Measurements from ENCODE around the gene EPHB2.

EPHB2 gene

DNA sequence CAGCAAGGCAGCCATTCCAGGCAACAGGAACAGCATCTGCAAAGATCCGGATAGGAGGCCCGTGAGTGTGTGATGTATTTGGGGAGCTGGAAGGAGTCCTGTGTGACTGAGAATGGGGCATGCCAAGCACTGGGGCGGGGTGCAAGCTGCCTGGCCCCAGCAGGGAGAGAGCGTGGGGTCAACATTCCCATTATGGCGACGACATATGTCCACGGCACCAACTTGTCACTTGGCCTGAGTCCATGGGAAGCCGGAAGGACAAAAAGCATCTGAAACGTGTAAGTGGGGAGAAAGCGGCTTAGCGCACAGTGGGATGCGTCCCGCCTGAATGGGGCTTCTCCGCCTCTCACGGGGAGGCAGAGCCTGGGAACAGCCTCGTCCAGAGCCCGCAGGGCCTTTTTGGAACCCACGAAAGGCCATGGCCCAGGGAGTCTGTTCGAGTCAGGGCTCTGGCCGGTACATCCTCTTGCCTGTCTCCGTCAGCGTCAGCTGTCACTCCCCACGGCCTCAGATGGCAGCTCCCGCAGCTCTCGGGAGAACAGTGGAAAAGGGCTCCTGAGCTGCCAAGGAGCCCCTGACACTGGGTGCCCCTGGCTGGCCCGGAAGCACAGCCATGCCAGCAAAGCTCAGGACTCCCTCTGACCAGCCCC is 12.4 kb downstream of the EPHB2 start:
- DNase-seq, result no peak

GRCh38 chr1:22727873-22728272 is 17.2 kb downstream of the EPHB2 start:
- no peak for DNase-seq

DNA sequence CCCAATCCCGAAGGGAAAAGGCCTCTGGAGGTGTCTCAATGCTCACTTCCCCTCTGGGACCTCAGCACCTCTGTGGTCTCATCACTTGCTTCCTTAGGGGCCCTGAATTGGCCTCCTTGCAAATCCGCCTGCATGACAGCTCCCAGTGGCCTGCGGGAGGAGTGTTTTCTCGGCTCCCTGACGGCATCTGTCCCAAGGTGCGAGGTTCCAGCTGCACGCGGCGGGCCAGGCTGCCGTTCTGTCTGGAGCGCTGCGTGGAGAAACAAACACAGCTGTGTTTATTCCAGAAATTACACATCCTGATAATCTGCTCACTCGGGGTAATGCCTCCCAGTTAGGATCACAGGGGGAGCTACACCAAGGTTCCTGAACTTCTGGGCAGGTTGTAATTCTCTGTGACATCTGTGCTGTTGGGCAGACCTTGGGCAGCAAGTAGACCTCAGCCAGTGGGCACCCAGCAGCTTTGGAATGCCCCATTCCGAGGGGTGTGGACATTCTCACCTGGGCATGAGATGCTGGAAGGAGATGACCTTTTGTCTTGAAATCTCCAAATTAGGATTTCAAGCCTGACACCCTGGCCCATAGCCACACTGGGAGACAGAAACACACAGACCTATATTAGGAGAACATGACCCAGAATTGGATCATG is 18.2 kb downstream of the EPHB2 start:
- no peak for DNase-seq

DNA sequence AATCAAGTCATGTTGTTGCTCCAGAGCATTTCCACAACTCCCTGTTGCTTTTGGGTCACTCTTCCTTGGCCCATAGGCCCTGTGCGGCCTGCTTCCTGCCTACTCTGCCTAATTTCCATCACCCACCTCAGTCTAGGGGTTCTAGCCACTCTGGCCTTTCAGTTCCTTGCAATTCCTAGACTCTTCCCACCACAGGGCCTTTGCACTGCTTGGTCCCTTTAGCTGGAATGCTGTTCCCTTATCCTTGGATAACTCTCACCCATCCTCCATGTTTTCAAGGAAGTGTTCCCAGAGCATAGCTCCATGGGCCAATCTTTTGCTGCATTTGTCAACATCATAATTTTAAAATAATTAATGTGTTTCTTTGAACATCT is 18.7 kb downstream of the EPHB2 start:
- DNase-seq, result no peak

GRCh38 chr1:22729912-22730311 is 19.3 kb downstream of the EPHB2 start:
- no peak for DNase-seq

DNA sequence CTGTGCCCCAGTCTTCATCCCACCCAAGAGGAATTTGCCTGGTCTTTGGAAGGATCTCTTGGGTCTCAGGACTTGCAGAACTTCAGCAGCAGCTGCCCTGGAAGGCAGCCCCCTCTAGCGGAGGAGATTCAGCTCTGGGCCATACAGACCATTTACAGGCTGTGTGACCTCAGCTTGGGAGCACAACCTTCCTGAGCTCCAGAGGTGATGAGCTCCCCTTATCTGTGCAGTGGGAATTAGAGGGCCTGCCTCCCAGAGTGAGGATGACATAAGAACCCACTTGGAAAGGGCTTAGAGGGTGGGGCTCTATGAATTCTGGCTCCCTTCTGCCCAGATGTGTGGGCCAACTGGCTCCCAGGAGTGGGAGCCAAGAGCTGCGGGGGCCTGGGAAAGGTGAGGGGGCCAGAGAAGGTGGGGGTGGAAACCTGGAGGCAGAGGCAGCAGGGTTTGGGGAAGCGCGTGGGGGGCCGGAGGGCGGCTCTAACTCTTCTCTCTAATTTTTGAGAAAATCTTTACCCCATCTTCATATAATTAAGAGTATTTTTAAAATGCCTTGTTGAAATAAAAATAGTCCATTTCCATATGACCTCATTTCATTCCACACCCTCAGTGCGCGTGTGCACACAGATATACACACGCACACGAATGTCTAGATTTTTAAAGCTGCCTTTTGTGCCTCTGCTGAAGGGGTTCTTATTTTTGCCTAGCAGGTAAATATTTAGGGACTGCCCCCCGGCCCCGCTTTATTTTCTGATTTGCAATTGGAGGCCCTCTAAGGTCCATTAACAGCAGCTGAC is 21.5 kb downstream of the EPHB2 start:
- DNase-seq, result no peak

DNA sequence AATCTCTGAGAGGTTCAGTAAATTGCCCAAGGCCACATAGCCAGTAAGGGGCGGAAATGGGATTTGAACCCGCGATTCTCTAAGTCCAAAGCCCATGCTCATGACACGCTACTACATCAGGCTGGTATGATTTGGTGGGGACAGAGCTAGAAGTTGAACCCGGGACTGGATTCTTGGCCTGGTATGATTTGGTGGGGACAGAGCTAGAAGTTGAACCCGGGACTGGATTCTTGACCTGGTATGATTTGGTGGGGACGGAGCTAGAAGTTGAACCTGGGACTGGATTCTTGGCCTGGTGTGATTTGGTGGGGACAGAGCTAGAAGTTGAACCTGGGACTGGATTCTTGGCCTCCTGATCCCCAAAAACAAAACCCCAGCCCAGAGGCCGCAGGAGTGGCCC is 23.0 kb downstream of the EPHB2 start:
- DNase-seq, result no peak

DNA sequence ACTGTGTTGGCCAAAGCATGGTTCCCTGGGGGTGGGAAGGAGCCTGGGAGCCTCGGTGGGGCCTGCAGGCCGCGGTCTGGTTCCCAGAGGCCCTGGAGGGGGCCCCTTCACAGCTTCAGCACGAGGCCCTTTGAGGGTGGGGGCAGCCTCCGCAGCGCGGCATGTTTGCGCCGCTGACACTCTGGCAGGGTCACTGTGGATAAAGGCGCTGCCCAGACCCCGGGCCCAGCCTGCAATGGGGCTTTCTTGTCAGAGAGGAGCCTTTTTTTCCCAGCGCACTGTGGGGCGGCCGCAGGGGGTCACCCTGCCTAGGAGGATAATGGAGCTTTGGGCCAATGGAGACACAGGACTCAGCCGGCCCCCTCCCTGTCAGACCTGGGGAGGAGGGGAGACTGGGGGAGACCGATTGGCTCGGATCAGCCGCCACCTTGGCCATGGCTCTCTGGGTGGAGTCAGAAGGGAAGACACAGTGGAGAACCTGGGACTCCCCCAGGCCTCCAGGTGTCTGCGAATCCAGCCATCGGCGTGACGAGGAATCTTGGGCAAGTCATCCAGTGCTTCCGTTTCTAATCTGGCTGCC is 26.0 kb downstream of the EPHB2 start:
- DNase-seq, result no peak

GRCh38 chr1:22737374-22738068 is 26.9 kb downstream of the EPHB2 start:
- no peak for DNase-seq

DNA sequence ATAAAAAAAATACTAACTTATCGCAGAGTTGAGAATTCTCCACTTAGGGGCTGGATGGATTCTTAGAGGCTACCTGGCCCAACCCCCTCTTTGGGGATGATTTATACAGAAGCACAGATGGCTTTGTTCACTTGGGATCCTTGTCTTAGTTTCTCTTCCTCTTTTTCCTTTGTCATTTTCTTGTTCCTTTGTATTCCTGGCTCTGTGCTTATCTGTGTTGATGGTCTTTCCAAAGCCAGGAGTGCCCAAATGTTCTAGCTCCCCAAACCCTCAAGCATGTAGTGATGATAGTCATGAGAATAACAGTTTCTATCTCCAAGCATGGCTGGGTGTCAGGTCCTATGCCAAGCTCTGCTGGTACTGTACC is 27.4 kb downstream of the EPHB2 start:
- DNase-seq, result no peak

GRCh38 chr1:22738522-22738921 is 27.9 kb downstream of the EPHB2 start:
- DNase-seq, result no peak

- DNase-seq, result no peak
These were observed 29.2 kb downstream of the EPHB2 start for GRCh38 chr1:22739648-22740385.

GRCh38 chr1:22741118-22741517 is 30.5 kb downstream of the EPHB2 start:
- no peak for DNase-seq

DNA sequence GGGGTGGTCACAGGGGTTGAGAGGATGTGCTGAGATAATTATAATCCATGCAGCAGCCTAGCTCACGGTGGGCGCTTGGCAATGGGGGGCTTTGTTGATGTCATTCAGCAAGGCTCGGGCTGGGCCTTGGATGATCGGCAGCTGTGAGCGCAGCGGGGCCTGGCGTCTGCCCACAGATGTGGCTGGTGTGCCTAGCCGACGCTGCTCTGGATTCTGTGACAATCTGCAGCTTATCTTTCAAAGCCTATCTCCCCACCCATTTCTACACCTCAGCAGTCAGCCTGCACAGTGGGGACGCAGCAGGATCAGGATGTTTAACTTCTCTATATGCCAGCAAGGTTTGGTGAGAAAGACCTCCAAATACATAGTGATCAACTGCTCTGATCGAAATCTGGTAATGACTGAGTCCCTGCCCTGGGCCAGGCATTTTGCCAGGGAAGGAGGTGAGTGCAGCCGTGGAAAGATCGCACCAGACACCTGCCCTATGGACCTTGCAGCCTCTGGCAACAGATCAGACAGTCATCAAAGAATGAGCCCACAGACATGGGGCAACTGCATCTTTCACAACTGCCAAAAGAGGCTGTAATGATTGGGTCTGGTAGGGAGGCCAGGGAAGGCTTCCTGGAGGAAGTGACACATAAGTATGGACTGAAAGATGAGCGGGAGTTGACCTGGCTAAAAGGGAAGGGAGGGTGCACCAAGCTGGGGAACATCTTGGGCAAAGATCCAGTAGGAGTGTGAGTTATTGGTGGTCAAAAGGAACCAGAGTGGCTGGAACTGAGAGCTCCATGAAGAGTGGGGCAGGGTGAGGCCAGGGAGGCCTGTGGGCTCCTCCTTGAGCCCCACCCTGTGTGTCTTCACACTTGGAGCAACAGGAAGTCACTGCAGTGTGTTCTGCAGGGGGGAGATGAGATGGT is 35.3 kb downstream of the EPHB2 start:
- no peak for DNase-seq

DNA sequence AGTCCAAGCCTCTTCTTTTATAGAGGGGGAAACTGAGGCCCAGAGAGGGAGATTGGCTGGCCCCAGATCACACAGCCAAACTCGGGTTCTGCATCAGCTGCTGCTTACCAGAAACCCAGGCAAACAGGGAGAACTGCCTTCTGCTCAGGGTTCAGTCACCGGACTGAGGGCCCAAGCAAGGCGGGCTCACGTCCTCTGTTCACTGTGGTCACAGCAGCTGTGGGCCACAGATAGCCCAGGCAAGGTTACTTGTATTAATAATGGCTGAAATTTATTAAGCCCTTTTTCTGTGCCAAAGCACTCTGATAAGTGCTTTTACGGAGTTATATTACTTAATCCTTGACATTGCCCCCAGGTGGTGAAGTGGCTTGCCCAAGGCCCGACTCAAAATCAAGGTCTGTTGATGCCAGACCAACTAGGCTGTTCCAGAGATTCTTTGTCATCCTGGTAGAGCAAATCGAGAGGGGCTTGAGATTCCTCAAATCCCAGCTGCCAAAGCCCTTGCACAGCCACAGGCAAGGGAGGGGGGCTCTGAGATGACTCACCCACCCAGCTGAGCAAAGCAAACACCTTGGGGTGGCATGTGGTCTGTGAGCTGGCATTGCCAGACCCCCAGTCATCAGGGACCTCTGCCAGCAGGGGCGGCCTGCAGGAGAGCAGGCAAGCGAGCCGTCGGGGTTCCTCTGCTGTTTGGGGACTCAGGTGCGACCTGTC is 36.5 kb downstream of the EPHB2 start:
- DNase-seq, result no peak

DNA sequence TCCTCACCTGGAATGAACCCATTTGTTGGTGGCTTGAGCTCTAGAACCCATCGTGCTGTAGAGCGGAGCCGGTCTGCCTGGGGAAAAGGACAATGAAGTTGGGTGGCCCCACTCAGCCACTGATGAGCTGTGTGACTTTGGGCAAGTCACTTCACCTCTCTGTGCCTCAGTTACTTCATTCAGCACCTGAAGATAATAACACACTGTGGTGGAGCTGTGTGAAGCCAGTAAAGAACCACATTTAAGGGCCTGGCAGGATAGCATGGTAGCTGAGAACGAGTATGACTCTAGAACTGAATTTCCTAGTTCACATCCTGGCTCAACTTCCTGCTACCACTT is 37.1 kb downstream of the EPHB2 start:
- DNase-seq, result no peak

- DNase-seq, result no peak
These were observed 38.9 kb downstream of the EPHB2 start for GRCh38 chr1:22749503-22749902.

DNA sequence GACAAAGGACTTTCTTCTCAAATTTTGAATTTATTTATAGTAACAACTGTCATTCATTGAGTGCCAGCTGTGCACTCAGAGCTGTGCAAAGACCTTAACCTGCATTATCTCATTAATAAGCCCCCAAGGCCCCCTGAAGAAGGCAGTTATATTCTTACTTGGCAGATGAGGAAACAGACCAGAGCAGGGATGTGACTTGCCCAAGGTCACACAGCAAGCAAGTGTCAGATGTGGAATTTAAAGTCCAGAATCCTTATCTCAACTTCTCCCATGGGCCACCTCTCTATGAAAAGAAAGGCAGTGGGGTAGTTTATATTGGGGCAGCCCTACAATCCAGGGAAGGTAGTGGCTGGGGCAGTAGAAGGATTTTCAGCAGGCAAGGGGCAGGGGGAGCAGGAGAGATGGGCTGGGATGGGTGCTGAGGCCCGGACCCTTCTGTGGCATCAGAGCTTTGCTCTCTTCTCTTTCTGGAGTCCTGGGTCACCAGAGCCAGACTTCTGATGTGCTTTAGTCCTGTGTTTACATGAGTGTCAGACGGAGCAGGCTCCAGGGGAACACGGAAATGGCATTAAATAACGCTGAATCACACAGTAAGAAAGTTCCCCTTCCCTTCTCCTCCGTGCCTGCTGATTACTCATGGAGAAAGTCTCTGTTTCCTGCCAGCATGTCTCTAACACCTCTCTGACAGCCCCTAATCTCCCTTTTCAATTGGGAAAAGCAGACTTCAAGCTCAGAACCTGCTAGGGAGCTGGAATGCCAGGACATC is 39.5 kb downstream of the EPHB2 start:
- DNase-seq, result no peak

DNA sequence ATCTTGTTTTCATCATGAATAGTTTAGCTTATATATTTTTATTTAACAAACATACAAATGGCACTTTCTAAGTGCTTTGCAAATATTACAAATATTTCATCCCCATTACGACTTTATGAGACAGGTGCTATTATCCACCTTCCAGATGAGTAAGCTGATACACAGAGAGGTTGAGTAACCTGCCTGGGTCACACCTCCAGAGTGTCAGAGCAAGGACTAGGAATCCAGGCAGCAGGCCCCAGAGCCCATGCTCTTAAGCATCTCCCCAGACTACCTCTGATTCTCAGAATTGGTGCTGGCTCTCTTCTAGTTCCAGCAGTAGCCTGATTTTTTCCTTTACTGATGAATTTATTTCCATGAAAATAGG is 40.0 kb downstream of the EPHB2 start:
- DNase-seq, result peak; percentile 46

GRCh38 chr1:22751124-22751531 is 40.5 kb downstream of the EPHB2 start:
- DNase-seq, result peak; percentile 58

All from NCI-H510A (cell line).